LNCAP (cell line): ENCODE data around the gene VSIG4.

ENCODE experiments used
- TF ChIP-seq, protein P1 (sequence below): fragments of 450-650 bp; IDR thresholded peaks from 2 replicates; pipeline ENCODE4 v1.5.1; 2017; ENCODE audit warnings: mild to moderate bottlenecking

Gene VSIG4

GRCh38 chrX:66051980-66052379 is 12.1 kb upstream of the VSIG4 start:
- TF ChIP-seq, protein P1, sequence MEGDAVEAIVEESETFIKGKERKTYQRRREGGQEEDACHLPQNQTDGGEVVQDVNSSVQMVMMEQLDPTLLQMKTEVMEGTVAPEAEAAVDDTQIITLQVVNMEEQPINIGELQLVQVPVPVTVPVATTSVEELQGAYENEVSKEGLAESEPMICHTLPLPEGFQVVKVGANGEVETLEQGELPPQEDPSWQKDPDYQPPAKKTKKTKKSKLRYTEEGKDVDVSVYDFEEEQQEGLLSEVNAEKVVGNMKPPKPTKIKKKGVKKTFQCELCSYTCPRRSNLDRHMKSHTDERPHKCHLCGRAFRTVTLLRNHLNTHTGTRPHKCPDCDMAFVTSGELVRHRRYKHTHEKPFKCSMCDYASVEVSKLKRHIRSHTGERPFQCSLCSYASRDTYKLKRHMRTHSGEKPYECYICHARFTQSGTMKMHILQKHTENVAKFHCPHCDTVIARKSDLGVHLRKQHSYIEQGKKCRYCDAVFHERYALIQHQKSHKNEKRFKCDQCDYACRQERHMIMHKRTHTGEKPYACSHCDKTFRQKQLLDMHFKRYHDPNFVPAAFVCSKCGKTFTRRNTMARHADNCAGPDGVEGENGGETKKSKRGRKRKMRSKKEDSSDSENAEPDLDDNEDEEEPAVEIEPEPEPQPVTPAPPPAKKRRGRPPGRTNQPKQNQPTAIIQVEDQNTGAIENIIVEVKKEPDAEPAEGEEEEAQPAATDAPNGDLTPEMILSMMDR, result no peak

DNA sequence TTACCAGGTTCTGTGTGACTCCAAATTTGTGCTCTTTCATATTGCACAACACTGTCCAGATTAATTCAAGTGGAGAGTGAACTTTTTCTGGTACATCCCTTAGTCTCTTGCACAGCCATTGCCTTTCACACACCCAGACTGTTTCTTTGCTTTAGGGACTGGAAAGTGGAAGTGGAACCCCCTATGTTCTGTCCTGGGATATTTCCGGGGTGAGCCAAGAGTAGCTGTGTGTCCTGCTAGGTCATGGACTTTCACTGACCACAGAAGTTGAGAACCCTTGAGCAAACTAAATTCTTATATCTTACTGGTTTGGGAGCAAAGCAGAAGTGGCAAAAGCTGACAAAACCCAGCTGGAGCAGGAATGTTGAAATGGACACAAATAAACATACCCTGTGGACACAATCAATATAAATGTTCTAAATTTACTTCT is 10.3 kb upstream of the VSIG4 start:
- TF ChIP-seq, protein P1, result no peak

- TF ChIP-seq, protein P1, result no peak
These were observed 9.2 kb upstream of the VSIG4 start for GRCh38 chrX:66049056-66049455.

GRCh38 chrX:66046612-66047235 is 6.8 kb upstream of the VSIG4 start:
- TF ChIP-seq, protein P1, result no peak

DNA sequence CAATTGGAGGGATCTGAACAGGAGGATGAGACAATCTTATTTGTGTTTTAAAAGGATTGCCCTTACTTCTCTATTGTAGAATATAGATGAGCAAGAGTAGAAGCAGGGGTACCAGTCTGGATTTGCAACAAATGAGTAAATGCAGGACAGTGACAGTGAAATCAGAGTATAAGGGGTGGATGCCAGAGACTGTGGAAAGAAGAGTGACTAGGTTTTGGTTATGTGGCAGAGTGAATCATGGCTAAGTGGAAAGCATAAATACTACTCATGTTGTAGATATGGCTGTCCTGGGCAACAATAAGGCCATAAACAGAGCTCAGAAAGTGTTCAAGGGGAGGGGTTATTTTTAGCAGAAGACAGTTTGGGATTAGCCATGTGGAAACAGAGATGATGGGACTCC is 6.0 kb upstream of the VSIG4 start:
- TF ChIP-seq, protein P1, result no peak

- TF ChIP-seq, protein P1, result no peak
These were observed 3.7 kb upstream of the VSIG4 start for GRCh38 chrX:66043584-66043983.

DNA sequence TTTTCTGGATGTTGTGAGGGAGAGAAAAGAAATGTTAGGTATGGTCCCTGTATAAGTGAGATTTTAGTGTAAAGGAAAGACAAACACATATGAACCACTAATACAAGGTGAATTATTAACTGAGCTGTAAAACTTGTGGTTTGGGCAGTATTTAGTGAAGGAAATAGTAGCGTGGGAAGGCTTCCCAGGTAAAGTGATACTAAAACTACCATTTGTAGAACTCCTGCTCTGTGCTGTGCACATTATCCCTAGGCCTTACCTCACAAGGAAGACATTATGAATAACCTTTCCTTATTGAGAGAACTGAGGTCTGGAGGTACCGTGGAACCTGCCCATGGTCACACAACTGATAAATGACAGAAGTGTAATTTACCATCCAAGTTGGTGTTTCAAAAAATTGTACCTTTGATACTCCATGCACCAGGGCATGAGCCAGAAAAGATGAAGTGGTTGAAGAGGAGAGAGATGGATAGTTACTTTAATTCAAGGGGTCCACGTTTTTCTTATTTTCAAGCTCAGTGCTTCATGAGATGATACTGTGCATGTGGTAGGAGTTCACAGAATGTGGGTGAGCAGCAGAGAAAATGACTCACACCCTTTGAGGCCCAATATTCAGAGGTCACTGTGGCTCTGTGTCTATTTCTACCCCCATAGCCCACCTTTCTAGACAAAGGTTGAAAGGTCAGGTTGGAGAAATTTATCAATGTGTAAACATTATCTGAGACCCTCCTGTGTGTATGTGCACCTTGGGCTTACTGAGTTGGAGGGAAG is 2.6 kb upstream of the VSIG4 start:
- TF ChIP-seq, protein P1, result no peak
